ENCODE results near the gene MRM3. TPM values are rescaled to one million over a fixed set of nuclear protein-coding genes. Genes with fewer than 3 reads are reported as not detected.
"Not testable (repeated sequence)": the region's sequence is repeated elsewhere in the genome, so short reads cannot be mapped to it uniquely, and the experiment has no call there.

MRM3 gene
- total RNA-seq, 3 donors from 2014 or later: 42.3 to 46.9 (median 44.4) TPM

DNA sequence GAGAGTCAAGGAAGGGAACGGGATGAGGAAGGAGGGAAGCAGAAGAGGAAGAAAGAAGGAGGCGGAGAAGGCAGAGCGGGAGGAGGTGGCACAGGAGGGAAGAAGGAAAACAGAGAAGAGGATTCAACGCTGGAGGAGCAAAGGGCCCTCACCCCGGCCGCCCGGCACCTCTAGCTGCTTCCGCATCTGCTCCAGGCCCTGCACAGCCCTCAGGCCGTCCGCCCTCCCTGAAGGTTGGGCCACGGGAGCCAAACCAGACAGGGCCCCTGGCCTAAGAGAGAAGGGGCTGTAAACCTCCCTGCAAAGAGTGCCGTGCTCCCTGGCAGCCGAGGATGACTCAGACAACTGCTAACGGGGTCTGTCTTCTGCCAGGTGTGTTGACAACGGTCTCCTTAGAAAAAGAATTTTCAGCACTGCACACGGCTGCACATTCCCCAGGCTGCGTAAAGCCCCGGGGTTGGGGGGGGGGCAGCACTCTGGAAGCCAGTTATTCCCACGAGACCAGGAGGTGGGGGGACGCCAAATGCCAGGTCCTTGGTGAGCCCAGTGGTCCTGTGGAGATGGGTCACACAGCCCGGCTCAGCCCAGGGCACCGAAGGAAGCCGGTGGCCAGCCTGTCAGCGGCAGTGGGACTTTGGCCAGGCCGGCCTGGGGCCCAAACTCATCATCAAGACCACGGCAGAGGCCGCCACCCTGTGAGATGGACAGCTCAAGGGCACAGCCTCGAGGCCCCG lies 29.1 kb downstream of the MRM3 start:
- no peaks in the 10 kb centered on the region for H3K36me3 Mint-ChIP-seq (ENCODE audit: insufficient read depth)
- H3K4me3 Mint-ChIP-seq: no peak overlapping the region
- H3K4me1 Mint-ChIP-seq (ENCODE audit: low read depth): no peaks in the 10 kb centered on the region
- no peaks in the 10 kb centered on the region for H3K9me3 Mint-ChIP-seq
- peaks cover 10% of the 10 kb centered on the region for H3K27me3 Mint-ChIP-seq (ENCODE audit: low read depth)
- ATAC-seq: no peak
- no peak for DNase-seq

DNA sequence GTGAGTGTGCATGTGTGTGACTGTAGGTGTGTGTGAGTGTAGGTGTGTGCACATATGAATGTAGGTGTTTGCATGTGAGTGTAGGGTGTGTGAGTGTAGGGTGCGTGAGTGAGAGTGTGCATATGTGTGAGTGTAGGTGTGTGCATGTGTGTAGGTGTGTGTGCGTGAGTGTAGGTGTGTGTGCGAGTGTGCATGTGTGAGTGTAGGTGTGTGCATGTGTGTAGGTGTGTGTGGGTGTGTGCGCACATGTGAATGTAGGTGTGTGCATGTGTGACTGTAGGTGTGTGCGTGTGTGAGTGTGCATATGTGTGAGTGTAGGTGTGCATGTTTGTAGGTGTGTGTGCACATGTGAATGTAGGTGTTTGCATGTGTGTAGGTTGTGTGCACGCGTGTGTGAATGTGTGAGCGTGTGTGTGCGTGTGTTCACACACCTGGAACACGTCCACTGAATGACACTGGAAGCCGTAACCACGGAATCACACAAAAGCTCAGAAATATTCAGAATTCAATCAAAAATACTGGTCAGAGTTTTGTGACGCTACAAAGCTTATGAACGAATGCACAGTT lies 30.6 kb downstream of the MRM3 start:
- Mint-ChIP-seq H3K4me1 (ENCODE audit: low read depth) (no peaks in the 10 kb centered on the region), H3K4me3 (no peak overlapping the region)
- no peak for ATAC-seq

DNA sequence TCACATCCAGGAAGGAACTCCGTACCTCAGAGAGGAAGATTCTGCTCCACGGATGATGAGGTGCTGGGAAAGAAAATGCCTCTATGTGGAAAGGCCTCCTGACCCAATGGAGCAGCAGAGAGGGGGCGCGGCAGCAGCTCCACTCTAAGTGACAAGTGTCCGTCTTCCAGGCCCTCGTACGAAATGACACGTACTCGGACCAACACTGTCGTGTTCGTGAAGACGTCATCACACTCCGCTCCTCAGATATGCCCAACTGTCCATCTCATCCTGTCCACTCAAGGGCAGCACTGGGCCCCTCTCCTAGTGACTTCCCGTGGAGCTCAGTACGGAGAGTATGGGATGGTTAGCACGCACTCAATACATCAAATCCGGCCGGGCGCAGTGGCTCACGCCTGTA lies 32.2 kb downstream of the MRM3 start:
- Mint-ChIP-seq H3K36me3 (ENCODE audit: insufficient read depth) (no peaks in the 10 kb centered on the region), H3K27me3 (ENCODE audit: low read depth) (peaks cover 5% of the 10 kb centered on the region), H3K9me3 (no peaks in the 10 kb centered on the region), H3K4me1 (ENCODE audit: low read depth) (no peaks in the 10 kb centered on the region), H3K4me3 (no peak overlapping the region)
- ATAC-seq: no peak
- DNase-seq: no peak

More for the DNA sequence above, 30.6 kb downstream of the MRM3 start:
- H3K36me3 Mint-ChIP-seq (ENCODE audit: insufficient read depth): no peaks in the 10 kb centered on the region
- no peaks in the 10 kb centered on the region for H3K9me3 Mint-ChIP-seq
- DNase-seq: no peak
- peaks cover 9% of the 10 kb centered on the region for H3K27me3 Mint-ChIP-seq (ENCODE audit: low read depth)

DNA sequence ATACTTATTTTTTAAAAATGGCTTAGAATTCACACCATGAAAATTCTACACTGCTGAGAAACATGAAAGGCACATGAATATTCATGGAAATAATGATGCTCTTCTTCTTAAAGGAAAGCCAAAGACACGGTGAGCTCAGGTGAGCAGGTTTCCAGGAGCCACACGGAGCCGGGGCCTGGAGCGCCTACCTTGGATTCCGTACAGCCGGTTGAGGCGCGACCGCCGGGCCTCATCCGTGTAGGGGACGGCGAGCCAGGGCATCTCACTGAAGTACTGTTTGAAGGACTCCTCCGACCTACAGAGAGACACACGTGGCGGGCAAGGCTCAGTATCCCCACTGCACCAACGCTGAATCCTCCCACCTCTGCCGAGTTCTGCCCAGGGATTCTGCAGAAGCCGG lies 37.1 kb downstream of the MRM3 start:
- Mint-ChIP-seq H3K9me3 (no peaks in the 10 kb centered on the region), H3K4me1 (ENCODE audit: low read depth) (no peaks in the 10 kb centered on the region), H3K36me3 (ENCODE audit: insufficient read depth) (no peaks in the 10 kb centered on the region), H3K4me3 (no peak overlapping the region), H3K27me3 (ENCODE audit: low read depth) (peaks cover 2% of the 10 kb centered on the region)
- no peak for DNase-seq
- no peak for ATAC-seq

DNA sequence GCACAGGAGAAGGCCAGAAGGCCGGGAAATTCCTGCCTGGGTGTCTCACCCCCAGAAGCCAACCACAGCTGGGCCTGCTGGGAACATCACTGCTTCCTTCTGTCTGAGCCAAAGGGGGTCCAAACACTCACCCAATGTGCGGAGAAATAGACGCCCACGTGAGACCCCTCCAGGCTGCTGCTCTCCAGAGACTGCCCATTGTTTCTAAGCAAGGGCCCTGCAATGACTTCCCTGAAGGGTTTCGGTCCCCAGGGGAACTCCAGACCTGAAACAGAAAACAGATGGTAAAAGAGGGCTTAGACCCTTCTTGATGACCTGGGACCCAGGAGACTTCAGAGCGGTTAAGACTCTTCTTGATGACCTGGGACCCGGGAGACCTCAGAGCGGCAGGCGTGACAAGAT lies 41.3 kb downstream of the MRM3 start:
- DNase-seq: no peak
- no peak for ATAC-seq
- no peak overlapping the region for H3K4me3 Mint-ChIP-seq
- no peaks in the 10 kb centered on the region for H3K36me3 Mint-ChIP-seq (ENCODE audit: insufficient read depth)
- no peaks in the 10 kb centered on the region for H3K4me1 Mint-ChIP-seq (ENCODE audit: low read depth)
- H3K27me3 Mint-ChIP-seq (ENCODE audit: low read depth): no peaks in the 10 kb centered on the region
- H3K9me3 Mint-ChIP-seq: no peaks in the 10 kb centered on the region

DNA sequence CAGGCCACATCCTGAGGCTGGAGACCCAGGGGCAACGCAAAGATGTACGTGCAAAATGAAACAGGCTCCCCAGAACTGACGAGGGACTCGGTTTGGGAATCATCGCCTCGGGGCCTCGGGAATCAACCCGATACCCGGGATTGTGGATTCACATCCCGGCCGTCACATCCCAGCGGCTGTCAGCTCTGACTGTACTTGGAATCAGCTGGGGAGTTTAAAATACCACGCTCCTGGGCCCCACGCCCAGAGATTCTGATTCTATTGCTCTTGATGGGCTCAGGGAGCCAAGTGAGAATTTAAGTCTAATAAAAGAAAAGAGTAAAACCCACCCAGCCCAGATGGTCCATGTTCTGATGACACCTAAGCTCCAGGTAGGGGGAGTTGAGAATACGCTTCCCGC lies 42.2 kb downstream of the MRM3 start:
- no peak for ATAC-seq
- Mint-ChIP-seq H3K9me3 (no peaks in the 10 kb centered on the region), H3K27me3 (ENCODE audit: low read depth) (no peaks in the 10 kb centered on the region), H3K4me3 (no peak overlapping the region), H3K4me1 (ENCODE audit: low read depth) (no peaks in the 10 kb centered on the region), H3K36me3 (ENCODE audit: insufficient read depth) (no peaks in the 10 kb centered on the region)
- DNase-seq: no peak

DNA sequence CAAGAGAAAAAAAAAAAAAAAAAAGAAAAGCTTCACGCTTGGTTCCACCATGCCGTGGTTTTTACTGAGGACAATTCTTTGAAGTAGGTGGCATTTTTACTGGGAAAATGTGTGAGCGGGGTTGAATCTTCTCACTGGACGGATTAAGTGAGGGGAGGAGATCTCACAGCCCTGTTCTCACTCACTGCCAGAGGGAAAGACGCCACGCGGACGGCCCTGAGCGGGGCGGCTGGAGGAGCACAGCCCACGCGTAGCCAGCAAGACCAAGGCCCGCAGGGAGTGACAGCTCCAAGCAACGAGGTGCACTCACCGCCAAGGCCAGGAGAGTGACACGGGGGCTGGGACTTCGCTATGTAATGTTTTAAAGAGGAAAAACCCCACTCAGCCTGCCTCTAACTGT lies 43.1 kb downstream of the MRM3 start:
- no peaks in the 10 kb centered on the region for H3K36me3 Mint-ChIP-seq (ENCODE audit: insufficient read depth)
- no peaks in the 10 kb centered on the region for H3K27me3 Mint-ChIP-seq (ENCODE audit: low read depth)
- no peaks in the 10 kb centered on the region for H3K9me3 Mint-ChIP-seq
- ATAC-seq: no peak
- no peak for DNase-seq
- no peaks in the 10 kb centered on the region for H3K4me1 Mint-ChIP-seq (ENCODE audit: low read depth)
- H3K4me3 Mint-ChIP-seq: no peak overlapping the region

DNA sequence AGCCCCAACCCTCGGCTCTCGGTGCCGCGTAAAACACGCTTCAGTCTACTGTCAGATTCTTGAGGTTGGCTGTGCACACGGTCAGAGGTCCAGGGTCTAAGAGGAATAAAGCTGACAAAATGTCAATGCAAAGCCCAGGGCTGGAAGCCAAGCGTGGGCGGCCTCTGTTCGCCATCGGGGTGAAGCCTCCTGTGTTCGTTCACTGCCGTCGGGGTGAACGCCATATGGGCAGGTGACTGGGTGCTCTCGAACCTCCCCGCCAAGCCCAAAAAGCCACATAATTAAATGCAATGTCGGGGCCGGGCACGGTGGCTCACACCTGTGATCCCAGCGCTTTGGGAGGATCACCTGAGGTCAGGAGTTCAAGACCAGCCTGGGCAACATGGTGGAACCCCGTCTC lies 44.6 kb downstream of the MRM3 start:
- DNase-seq: no peak
- Mint-ChIP-seq H3K36me3 (ENCODE audit: insufficient read depth) (no peaks in the 10 kb centered on the region), H3K27me3 (ENCODE audit: low read depth) (no peaks in the 10 kb centered on the region), H3K9me3 (no peaks in the 10 kb centered on the region), H3K4me1 (ENCODE audit: low read depth) (no peaks in the 10 kb centered on the region), H3K4me3 (no peak overlapping the region)
- ATAC-seq: no peak

DNA sequence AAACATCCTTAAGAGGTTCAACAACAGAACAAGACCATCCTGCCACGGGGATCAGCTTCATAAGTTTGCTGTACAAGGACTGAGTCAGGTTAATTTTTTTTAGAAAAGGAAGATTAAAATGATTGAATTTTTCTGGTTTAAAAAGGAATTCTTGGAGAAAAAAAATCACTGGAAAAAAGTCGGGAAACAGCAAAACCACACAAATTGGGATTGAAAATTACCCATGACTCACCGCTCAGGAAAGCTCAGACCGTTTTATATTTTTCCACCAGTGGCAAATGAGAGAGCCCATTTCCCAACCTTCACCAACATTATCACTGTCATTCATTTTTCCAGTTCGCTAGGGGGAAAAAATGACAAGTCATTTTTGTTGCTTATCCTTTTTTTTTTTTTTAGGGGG lies 46.6 kb downstream of the MRM3 start:
- H3K9me3 Mint-ChIP-seq: no peaks in the 10 kb centered on the region
- no peak for ATAC-seq
- H3K4me3 Mint-ChIP-seq: no peak overlapping the region
- DNase-seq: no peak
- H3K4me1 Mint-ChIP-seq (ENCODE audit: low read depth): no peaks in the 10 kb centered on the region
- H3K36me3 Mint-ChIP-seq (ENCODE audit: insufficient read depth): no peaks in the 10 kb centered on the region
- H3K27me3 Mint-ChIP-seq (ENCODE audit: low read depth): peaks cover 6% of the 10 kb centered on the region

DNA sequence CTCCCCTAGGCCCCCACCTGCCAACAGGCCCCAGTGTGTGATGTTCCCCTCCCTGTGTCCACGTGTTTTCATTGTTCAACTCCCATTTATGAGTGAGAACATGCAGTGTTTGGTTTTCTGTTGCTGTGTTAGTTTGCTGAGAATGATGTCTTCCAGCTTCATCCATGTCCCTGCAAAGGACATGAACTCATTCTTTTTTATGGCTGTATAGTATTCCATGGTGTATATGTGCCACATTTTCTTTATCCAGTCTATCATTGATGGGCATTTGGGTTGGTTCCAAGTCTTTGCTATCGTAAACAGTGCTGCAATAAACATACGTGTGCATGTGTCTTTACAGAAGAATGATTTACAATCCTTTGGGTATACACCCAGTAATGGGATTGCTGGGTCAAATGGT lies 47.5 kb downstream of the MRM3 start:
- not testable (repeated sequence) for H3K36me3 Mint-ChIP-seq (ENCODE audit: insufficient read depth); H3K9me3 Mint-ChIP-seq; H3K4me3 Mint-ChIP-seq; H3K4me1 Mint-ChIP-seq (ENCODE audit: low read depth); ATAC-seq; H3K27me3 Mint-ChIP-seq (ENCODE audit: low read depth); DNase-seq

DNA sequence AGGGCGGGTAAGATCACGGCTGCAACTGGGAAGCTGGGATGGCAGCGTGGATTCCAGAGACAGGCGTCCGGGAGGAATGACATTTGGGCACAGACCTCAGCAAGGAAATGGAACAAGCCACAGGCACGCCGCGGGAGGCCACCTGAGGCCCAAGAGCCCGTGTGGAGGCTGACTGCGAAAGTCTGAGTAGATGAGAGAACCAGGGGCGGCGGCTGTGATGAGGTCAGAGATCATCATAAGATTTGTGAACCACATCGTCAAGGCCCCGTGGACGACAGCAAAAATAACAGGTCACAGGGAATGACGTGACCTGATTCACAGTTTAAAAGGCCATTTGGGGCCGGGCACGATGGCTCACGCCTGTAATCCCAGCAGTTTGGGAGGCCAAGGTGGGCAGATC lies 48.2 kb downstream of the MRM3 start:
- no peaks in the 10 kb centered on the region for H3K36me3 Mint-ChIP-seq (ENCODE audit: insufficient read depth)
- H3K27me3 Mint-ChIP-seq (ENCODE audit: low read depth): peaks cover 6% of the 10 kb centered on the region
- DNase-seq: no peak
- ATAC-seq: no peak
- no peaks in the 10 kb centered on the region for H3K4me1 Mint-ChIP-seq (ENCODE audit: low read depth)
- H3K9me3 Mint-ChIP-seq: no peaks in the 10 kb centered on the region
- H3K4me3 Mint-ChIP-seq: no peak overlapping the region

DNA sequence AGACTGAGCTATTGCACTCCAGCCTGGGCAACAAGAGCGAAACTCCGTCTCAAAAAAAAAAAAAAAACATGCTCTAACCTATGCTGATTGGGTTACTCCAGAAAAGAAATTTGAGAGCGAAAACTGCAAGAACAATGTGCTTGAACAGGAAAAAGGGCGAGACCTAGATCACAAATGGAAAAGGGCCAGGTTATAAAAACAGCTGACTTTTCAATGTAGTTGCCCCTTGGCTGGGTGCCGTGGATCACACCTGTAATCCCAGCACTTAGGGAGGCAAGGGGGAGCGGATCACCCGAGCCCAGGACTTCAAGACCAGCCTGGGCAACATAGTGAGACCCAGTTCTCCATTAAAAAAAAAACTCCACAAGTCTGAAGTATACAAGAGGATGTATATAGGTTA lies 48.8 kb downstream of the MRM3 start:
- Mint-ChIP-seq H3K9me3 (no peaks in the 10 kb centered on the region), H3K4me1 (ENCODE audit: low read depth) (no peaks in the 10 kb centered on the region), H3K36me3 (ENCODE audit: insufficient read depth) (no peaks in the 10 kb centered on the region), H3K27me3 (ENCODE audit: low read depth) (peaks cover 6% of the 10 kb centered on the region), H3K4me3 (no peak overlapping the region)
- DNase-seq (no peak), ATAC-seq (no peak)

DNA sequence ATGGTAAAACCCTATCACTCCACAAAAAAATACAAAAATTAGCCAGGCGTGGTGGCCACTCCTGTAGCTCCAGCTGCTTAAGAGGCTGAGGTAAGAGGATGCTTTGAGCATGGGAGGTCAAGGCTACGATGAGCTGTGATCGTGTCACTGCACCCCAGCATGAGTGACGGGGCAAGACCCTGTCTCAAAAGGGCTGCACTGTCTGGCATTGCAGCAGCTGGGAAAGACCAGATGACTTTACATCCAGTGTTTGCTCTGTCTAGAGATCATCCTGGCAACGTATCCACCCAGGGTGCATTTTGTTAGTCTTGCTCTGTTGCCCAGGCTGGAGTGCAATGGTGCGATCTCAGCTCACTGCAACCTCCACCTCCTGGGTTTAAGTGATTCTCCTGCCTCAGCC lies 52.0 kb downstream of the MRM3 start:
- DNase-seq: no peak
- ATAC-seq: no peak
- Mint-ChIP-seq H3K4me3 (no peak overlapping the region), H3K27me3 (ENCODE audit: low read depth) (peaks cover 8% of the 10 kb centered on the region), H3K9me3 (no peaks in the 10 kb centered on the region), H3K36me3 (ENCODE audit: insufficient read depth) (no peaks in the 10 kb centered on the region), H3K4me1 (ENCODE audit: low read depth) (no peaks in the 10 kb centered on the region)

DNA sequence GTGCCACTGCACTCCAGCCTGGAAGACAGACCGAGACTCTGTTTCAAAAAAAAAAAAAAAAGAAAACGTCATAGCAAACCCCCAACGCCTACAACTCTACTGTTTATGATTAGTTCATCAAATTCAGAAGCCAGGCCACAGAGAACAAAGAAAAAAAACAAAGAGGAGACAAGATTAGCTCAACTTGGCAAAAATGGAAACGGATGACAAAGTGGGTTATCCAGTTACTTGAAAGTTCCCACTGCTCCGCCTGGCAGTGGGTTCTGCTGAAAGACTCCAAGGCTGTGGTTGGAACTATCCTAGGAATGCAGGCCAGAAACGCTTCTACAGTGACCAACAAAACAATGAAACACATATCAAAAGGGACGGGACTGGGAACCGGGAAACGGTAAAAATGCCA lies 53.1 kb downstream of the MRM3 start:
- DNase-seq (no peak), ATAC-seq (no peak)
- Mint-ChIP-seq H3K4me3 (no peak overlapping the region), H3K4me1 (ENCODE audit: low read depth) (no peaks in the 10 kb centered on the region), H3K9me3 (no peaks in the 10 kb centered on the region), H3K36me3 (ENCODE audit: insufficient read depth) (no peaks in the 10 kb centered on the region), H3K27me3 (ENCODE audit: low read depth) (peaks cover 8% of the 10 kb centered on the region)

DNA sequence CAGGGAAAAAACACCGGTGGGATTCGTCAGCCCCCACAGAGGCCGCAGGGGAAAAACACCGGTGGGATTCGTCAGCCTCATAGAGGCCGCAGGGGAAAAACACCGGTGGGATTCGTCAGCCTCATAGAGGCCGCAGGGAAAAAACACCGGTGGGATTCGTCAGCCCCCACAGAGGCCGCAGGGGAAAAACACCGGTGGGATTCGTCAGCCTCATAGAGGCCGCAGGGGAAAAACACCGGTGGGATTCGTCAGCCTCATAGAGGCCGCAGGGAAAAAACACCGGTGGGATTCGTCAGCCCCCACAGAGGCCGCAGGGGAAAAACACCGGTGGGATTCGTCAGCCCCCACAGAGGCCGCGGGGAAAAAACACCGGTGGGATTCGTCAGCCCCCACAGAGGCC lies 53.6 kb downstream of the MRM3 start:
- H3K9me3 Mint-ChIP-seq: not testable (repeated sequence)

More for the DNA sequence above, 53.6 kb downstream of the MRM3 start:
- H3K4me3 Mint-ChIP-seq; H3K27me3 Mint-ChIP-seq (ENCODE audit: low read depth); H3K4me1 Mint-ChIP-seq (ENCODE audit: low read depth); ATAC-seq; DNase-seq; H3K36me3 Mint-ChIP-seq (ENCODE audit: insufficient read depth): not testable (repeated sequence)

Data from activated T-cell treated with anti-CD3 and anti-CD28 coated beads, Interleukin-2, amount 50 U/mL, for 4 hours (primary cell).